Suprapubic skin (tissue), 4 donors: Measurements from ENCODE around the gene SYNPO2. TPM values are rescaled to one million over a fixed set of nuclear protein-coding genes. Genes with fewer than 3 reads are reported as not detected.

Source experiments
- DNase-seq, 2 donors: peaks; one replicate each; pipeline ENCODE4 v3.0.0-alpha.2; 2019; ENCODE audit warnings: low spot score in 2 of 2
- H3K27ac ChIP-seq: fragments of 200-600 bp; sonication (generic); one replicate; pipeline ENCODE4 v1.5.1; 2019
- H3K27me3 ChIP-seq: fragments of 200-600 bp; sonication (generic); one replicate; pipeline ENCODE4 v1.5.1; 2019
- H3K36me3 ChIP-seq: fragments of 200-600 bp; sonication (generic); one replicate; pipeline ENCODE4 v1.5.1; 2019
- H3K4me1 ChIP-seq: fragments of 200-600 bp; sonication (generic); one replicate; pipeline ENCODE4 v1.5.1; 2019
- H3K4me3 ChIP-seq: fragments of 200-600 bp; sonication (generic); one replicate; pipeline ENCODE4 v1.5.1; 2019; ENCODE audit warnings: mild to moderate bottlenecking
- H3K9me3 ChIP-seq: fragments of 200-600 bp; sonication (generic); one replicate; pipeline ENCODE4 v1.5.1; 2019
- CTCF ChIP-seq, 2 donors: fragments of 200-600 bp in 1 of 2; fragments of 450-650 bp in 1 of 2; sonication (generic) in 1 of 2; IDR thresholded peaks; one replicate each; pipeline ENCODE4 v1.5.1; 2016 to 2019; ENCODE audit warnings: antibody characterized with exemption in 2 of 2, mild to moderate bottlenecking in 1 of 2, moderate library complexity in 1 of 2
- EP300 ChIP-seq: sonication (generic); formaldehyde crosslinking; IDR thresholded peaks from one replicate; pipeline ENCODE4 v1.6.1; 2017; ENCODE audit warnings: antibody characterized with exemption
- POLR2A ChIP-seq, 2 donors: fragments of 450-650 bp; IDR thresholded peaks; one replicate each; pipeline ENCODE4 v1.6.1; 2017; ENCODE audit warnings: antibody characterized with exemption in 2 of 2, mild to moderate bottlenecking in 2 of 2, moderate library complexity in 2 of 2
- POLR2AphosphoS5 ChIP-seq, 3 donors: sonication (generic); formaldehyde crosslinking; IDR thresholded peaks; one replicate each; pipeline ENCODE4 v1.6.1; 2017; ENCODE audit warnings: antibody characterized with exemption in 3 of 3
- WGBS: methylation state at CpG from one replicate; pipeline ENCODE4 v1.1.5; 2018; 5-methylcytosine and 5-hydroxymethylcytosine counted together
- total RNA-seq, 4 donors: library from RNA; depleted of rRNA; stranded (reverse); fragments of >200 nt; gene quantifications; one replicate each; pipeline ENCODE4 v1.1.0, GENCODE V29; 2016

SYNPO2 gene
- total RNA-seq, 4 donors from 2014 or later = 14.3 to 33.6 (median 19.1) TPM

GRCh38 chr4:119037709-119038108 lies 149.1 kb downstream of the SYNPO2 start:
- 65% methylated on average over 1 of the region's 1 CpG for WGBS
- Histone ChIP-seq H3K4me3 (no peak overlapping the region), H3K36me3 (no peaks in the 10 kb centered on the region), H3K27me3 (no peaks in the 10 kb centered on the region), H3K27ac (peak overlapping the region; percentile 31), H3K9me3 (no peaks in the 10 kb centered on the region), H3K4me1 (peaks cover 17% of the 10 kb centered on the region)
- no peak for TF ChIP-seq POLR2AphosphoS5 (IDR thresholded peaks at IDR 0.05)
- no peak for TF ChIP-seq EP300
- TF ChIP-seq POLR2A (IDR thresholded peaks at IDR 0.05) = no peak
- TF ChIP-seq CTCF (IDR thresholded peaks at IDR 0.05) = no peak
- DNase-seq = no peak

GRCh38 chr4:119038116-119038841 lies 149.6 kb downstream of the SYNPO2 start:
- Histone ChIP-seq H3K4me3 (no peak overlapping the region), H3K9me3 (no peaks in the 10 kb centered on the region), H3K27ac (peak overlapping the region; percentile 31), H3K27me3 (no peaks in the 10 kb centered on the region), H3K4me1 (peaks cover 19% of the 10 kb centered on the region), H3K36me3 (no peaks in the 10 kb centered on the region)
- 64% methylated on average over 5 of the region's 5 CpGs for WGBS
- TF ChIP-seq POLR2AphosphoS5 (IDR thresholded peaks at IDR 0.05) (no peak), EP300 (no peak), POLR2A (IDR thresholded peaks at IDR 0.05) (no peak), CTCF (IDR thresholded peaks at IDR 0.05) (no peak)
- DNase-seq = no peak

- Histone ChIP-seq H3K4me3 (no peak overlapping the region), H3K36me3 (no peaks in the 10 kb centered on the region), H3K27ac (no peak overlapping the region), H3K4me1 (peaks cover 19% of the 10 kb centered on the region), H3K9me3 (no peaks in the 10 kb centered on the region), H3K27me3 (no peaks in the 10 kb centered on the region)
- no peak for DNase-seq
- TF ChIP-seq POLR2A (IDR thresholded peaks at IDR 0.05) (no peak), POLR2AphosphoS5 (IDR thresholded peaks at IDR 0.05) (no peak), CTCF (IDR thresholded peaks at IDR 0.05) (no peak), EP300 (no peak)
- 96% methylated on average over 1 of the region's 1 CpG for WGBS
Observed at GRCh38 chr4:119039160-119039559, 150.5 kb downstream of the SYNPO2 start.

- Histone ChIP-seq H3K27me3 (no peaks in the 10 kb centered on the region), H3K9me3 (no peaks in the 10 kb centered on the region), H3K4me3 (no peak overlapping the region), H3K4me1 (peaks cover 19% of the 10 kb centered on the region), H3K36me3 (no peaks in the 10 kb centered on the region), H3K27ac (peak overlapping the region; percentile 61)
- WGBS = 70% methylated on average over 4 of the region's 4 CpGs
- DNase-seq = no peak
- TF ChIP-seq POLR2A (IDR thresholded peaks at IDR 0.05) (no peak), EP300 (no peak), POLR2AphosphoS5 (IDR thresholded peaks at IDR 0.05) (no peak), CTCF (IDR thresholded peaks at IDR 0.05) (no peak)
Observed at GRCh38 chr4:119039779-119040178, 151.1 kb downstream of the SYNPO2 start.

- Histone ChIP-seq H3K27me3 (no peaks in the 10 kb centered on the region), H3K4me1 (peaks cover 19% of the 10 kb centered on the region), H3K27ac (peak overlapping the region; percentile 61), H3K4me3 (no peak overlapping the region), H3K9me3 (no peaks in the 10 kb centered on the region), H3K36me3 (no peaks in the 10 kb centered on the region)
- TF ChIP-seq POLR2A (IDR thresholded peaks at IDR 0.05) (no peak), CTCF (IDR thresholded peaks at IDR 0.05) (no peak), POLR2AphosphoS5 (IDR thresholded peaks at IDR 0.05) (no peak), EP300 (no peak)
- 64% methylated on average over 3 of the region's 3 CpGs for WGBS
- DNase-seq = no peak
Observed at GRCh38 chr4:119040261-119040660, 151.6 kb downstream of the SYNPO2 start.
